ENCODE data around the gene SCARF1. TPM values are rescaled to one million over a fixed set of nuclear protein-coding genes. Genes with fewer than 3 reads are reported as not detected.

The SCARF1 gene
- total RNA-seq, 1 experiment from 2014 or later: 0.73 TPM

DNA sequence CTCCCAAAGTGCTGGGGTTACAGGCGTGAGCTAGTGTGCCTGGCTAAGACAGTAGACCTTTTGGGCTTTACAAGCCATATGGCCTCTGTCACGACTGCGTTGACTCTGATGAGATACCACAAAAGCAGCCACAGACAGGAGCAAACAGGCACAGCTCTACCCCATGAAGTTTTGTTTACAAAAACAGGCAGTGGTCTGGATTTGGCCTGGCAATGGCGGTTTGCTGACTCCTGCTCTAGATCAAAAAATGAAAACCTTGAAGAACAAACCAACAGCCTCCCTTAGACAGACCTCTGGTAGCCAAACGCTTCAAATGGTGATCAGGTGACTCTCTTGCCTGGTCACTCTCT, 37.6 kb downstream of the SCARF1 start:
- no peaks in the 10 kb centered on the region for H3K36me3 ChIP-seq (ENCODE audit: low read depth, low read length)
- intact Hi-C loops (cut with micrococcal nuclease): no loop called here
- no TSS peak for BruUV-seq (replicated peaks)
- no peak for ATAC-seq
- no peak overlapping the region for H3K4me2 ChIP-seq (ENCODE audit: low read length)
- no peak overlapping the region for H3K9ac ChIP-seq (ENCODE audit: low read length)
- no peaks in the 10 kb centered on the region for H3K79me2 ChIP-seq (ENCODE audit: low read length)
- POLR2A ChIA-PET (ENCODE audit: unreplicated experiment): interaction anchor here (0.6 kb wide), 1 partner anchor 23 kb away, joined by 16 read pairs; no protein-coding TSS in a partner anchor
- no peak for TF ChIP-seq EZH2phosphoT487 (IDR thresholded peaks at IDR 0.05; ENCODE audit: borderline replicate concordance, low read length)
- no peak for TF ChIP-seq EZH2 (IDR thresholded peaks at IDR 0.05; ENCODE audit: low read length, unreplicated experiment)
- no peak for TF ChIP-seq CTCF (conservative IDR thresholded peaks at IDR 0.05; ENCODE audit: low read depth, low read length)
- H3K27ac ChIP-seq (ENCODE audit: low read length): no peak overlapping the region
- H3K4me1 ChIP-seq (ENCODE audit: insufficient read depth, low read length): no peaks in the 10 kb centered on the region
- H3F3A ChIP-seq (ENCODE audit: low read length, unreplicated experiment): no peaks in the 10 kb centered on the region
- H4K20me1 ChIP-seq (ENCODE audit: low read length): no peaks in the 10 kb centered on the region
- CTCF ChIA-PET: interaction anchor here (0.6 kb wide), 1 partner anchor 853 kb away, joined by 3 read pairs; no protein-coding TSS in a partner anchor
- H3K9me2 ChIP-seq (replicated peaks; ENCODE audit: low read length): no peaks in the 10 kb centered on the region
- H2AFZ ChIP-seq (ENCODE audit: low read length): no peak overlapping the region
- DNase-seq: no peak
- no peaks in the 10 kb centered on the region for H3K9me3 ChIP-seq (ENCODE audit: low read length)
- no peaks in the 10 kb centered on the region for H3K27me3 ChIP-seq (ENCODE audit: low read length)
- no peak overlapping the region for H3K4me3 ChIP-seq (ENCODE audit: low read length)

DNA sequence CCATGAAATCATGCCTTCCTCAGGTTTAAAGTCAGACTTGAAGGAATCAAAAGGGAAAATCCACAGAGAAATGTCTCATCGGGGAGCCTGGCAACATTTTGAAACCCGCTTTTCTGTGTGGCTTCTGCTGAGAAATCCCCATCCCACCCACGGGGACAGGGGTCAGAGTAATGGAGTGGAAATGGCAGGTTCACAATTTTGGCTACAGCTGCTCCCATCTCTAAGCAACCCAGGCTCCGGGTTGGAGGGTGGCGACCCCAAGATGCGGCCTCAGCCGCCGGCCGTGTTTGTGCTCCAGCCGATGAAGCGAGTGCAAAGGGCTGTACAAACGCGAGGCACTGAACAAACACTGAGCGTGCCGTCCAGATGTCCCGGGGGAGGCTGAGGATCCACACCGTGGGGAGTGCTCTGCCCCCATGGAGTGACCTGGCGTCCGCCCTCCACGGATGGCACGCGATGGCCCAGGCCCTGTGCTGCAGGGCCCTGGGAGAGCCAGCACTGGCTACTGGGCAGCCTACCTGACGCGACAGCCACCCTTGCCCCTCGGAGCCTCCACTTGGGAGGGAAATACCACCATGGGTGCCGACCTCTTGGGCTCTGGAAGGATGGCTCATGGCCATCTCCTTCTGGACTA, 39.1 kb downstream of the SCARF1 start:
- BruUV-seq (replicated peaks): no TSS peak
- H3K79me2 ChIP-seq (ENCODE audit: low read length): no peaks in the 10 kb centered on the region
- H3K4me2 ChIP-seq (ENCODE audit: low read length): no peak overlapping the region
- POLR2A ChIA-PET (ENCODE audit: unreplicated experiment): no interaction called here
- no peaks in the 10 kb centered on the region for H3K9me2 ChIP-seq (replicated peaks; ENCODE audit: low read length)
- H2AFZ ChIP-seq (ENCODE audit: low read length): no peak overlapping the region
- no peak overlapping the region for H3K27ac ChIP-seq (ENCODE audit: low read length)
- H4K20me1 ChIP-seq (ENCODE audit: low read length): no peaks in the 10 kb centered on the region
- H3F3A ChIP-seq (ENCODE audit: low read length, unreplicated experiment): no peaks in the 10 kb centered on the region
- no peak for ATAC-seq
- TF ChIP-seq EZH2 (IDR thresholded peaks at IDR 0.05; ENCODE audit: low read length, unreplicated experiment) (no peak), CTCF (conservative IDR thresholded peaks at IDR 0.05; ENCODE audit: low read depth, low read length) (no peak), EZH2phosphoT487 (IDR thresholded peaks at IDR 0.05; ENCODE audit: borderline replicate concordance, low read length) (no peak)
- H3K9me3 ChIP-seq (ENCODE audit: low read length): no peaks in the 10 kb centered on the region
- no peak overlapping the region for H3K4me3 ChIP-seq (ENCODE audit: low read length)
- no peaks in the 10 kb centered on the region for H3K36me3 ChIP-seq (ENCODE audit: low read depth, low read length)
- H3K4me1 ChIP-seq (ENCODE audit: insufficient read depth, low read length): no peaks in the 10 kb centered on the region
- DNase-seq: no peak
- H3K27me3 ChIP-seq (ENCODE audit: low read length): no peaks in the 10 kb centered on the region
- H3K9ac ChIP-seq (ENCODE audit: low read length): no peak overlapping the region
- CTCF ChIA-PET: no interaction called here
- intact Hi-C loops (cut with micrococcal nuclease): no loop called here

GRCh38 chr17:1605681-1606351, 39.7 kb downstream of the SCARF1 start:
- Histone ChIP-seq H3K4me1 (ENCODE audit: insufficient read depth, low read length) (no peaks in the 10 kb centered on the region), H3K4me3 (ENCODE audit: low read length) (no peak overlapping the region), H2AFZ (ENCODE audit: low read length) (no peak overlapping the region), H3K9me2 (replicated peaks; ENCODE audit: low read length) (no peaks in the 10 kb centered on the region), H3K9me3 (ENCODE audit: low read length) (no peaks in the 10 kb centered on the region), H3K79me2 (ENCODE audit: low read length) (no peaks in the 10 kb centered on the region), H3F3A (ENCODE audit: low read length, unreplicated experiment) (no peaks in the 10 kb centered on the region), H3K27me3 (ENCODE audit: low read length) (no peaks in the 10 kb centered on the region), H3K36me3 (ENCODE audit: low read depth, low read length) (no peaks in the 10 kb centered on the region), H3K27ac (ENCODE audit: low read length) (no peak overlapping the region), H3K9ac (ENCODE audit: low read length) (no peak overlapping the region), H3K4me2 (ENCODE audit: low read length) (no peak overlapping the region), H4K20me1 (ENCODE audit: low read length) (no peaks in the 10 kb centered on the region)
- intact Hi-C loops (cut with micrococcal nuclease): no loop called here
- POLR2A ChIA-PET (ENCODE audit: unreplicated experiment): no interaction called here
- no peak for DNase-seq
- TF ChIP-seq CTCF (conservative IDR thresholded peaks at IDR 0.05; ENCODE audit: low read depth, low read length): no peak
- ATAC-seq: no peak
- no TSS peak for BruUV-seq (replicated peaks)
- CTCF ChIA-PET: no interaction called here
